GM19372 (cell line): ENCODE measurements around the gene POP7.
"Not testable (repeated sequence)": the region's sequence is repeated elsewhere in the genome, so short reads cannot be mapped to it uniquely, and the experiment has no call there.

Experiments used
- ATAC-seq: cut with Tn5 transposase; IDR thresholded peaks from one replicate; pipeline ENCODE4 v1.9.1; 2021; ENCODE audit warnings: mild to moderate bottlenecking, low read depth, moderate library complexity; ENCODE audit not compliant: unreplicated experiment

POP7 gene

GRCh38 chr7:100705753-100706671, at the start of gene POP7:
Gene POP7 (plus strand): TSS chr7:100706121. CDS start chr7:100706831, 710 bp downstream.
- ATAC-seq, result peak; percentile 86

DNA sequence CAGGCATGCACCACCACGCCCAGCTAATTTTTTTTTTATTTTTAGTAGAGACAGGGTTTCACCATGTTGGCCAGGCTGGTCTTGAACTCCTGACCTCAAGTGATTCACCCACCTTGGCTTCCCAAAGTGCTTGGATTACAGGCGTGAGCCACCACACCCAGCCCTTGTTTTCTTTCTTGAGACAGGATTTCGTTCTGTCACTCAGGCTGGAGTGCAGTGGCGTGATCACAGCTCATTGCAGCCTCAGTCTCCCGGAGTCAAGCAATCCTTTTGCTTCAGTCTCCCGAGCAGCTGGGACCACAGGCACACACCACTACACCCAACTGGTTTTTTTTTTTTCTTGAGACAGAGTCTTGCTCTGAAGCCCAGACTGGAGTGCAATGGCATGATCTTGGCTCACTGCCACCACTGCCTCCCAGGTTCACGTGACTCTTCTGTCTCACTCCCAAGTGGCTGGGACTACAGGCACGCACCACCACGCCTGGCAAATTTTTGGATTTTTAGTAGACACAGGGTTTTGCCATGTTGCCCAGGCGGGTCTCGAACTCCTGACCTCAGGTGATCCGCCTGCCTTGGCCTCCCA, 43.6 kb upstream of the POP7 start:
- ATAC-seq, result not testable (repeated sequence)

GRCh38 chr7:100665168-100665726, 40.7 kb upstream of the POP7 start:
- ATAC-seq, result no peak

DNA sequence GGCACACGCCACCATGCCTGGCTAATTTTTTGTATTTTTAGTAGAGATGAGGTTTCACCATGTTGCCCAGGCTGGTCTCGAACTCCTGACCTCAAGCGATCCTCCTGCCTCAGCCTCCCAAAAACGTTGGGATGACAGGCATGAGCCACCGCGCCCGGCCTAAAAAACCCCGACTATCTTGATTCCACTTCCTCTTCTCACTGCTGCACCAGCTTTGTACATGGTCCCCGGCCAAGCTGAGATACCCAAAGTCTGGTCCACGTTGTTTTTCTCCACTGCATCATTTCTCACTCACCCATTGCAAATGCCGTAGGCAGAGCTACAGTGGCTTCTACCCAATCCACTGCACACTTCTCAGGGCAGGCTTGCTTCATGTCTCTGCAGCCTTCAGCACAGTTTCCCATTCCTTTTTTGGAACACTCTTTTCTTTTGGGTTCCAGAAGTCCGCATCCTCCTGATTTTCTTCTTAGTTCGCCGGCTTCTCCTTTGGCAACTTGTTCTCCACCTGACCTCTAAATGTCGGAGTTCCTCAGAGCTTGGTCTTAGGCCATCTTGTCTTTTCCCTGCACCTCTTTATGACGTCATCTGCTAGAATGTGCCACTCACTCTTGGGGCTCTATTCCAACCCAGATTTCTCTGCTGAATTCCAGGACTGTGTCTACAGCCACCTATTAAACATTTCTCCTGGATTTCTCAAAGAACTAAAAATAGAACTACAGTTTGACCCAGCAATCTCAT, 38.4 kb upstream of the POP7 start:
- no peak for ATAC-seq

DNA sequence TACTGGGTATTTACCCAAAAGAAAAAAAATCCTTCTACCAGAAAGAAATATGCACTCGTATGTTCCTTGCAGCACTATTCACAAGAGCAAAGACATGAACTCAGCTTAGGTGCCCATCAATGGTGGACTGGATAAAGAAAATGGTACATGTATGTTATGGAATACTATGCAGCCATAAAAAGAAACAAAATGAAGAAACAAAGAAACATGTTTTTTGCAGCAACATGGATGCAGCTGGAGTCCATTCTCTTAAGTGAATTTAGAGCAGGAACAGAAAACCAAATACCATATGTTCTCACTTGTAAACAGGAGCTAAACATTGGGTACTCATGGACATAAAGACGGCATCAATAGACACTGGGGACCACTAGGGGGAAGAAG, 37.9 kb upstream of the POP7 start:
- ATAC-seq, result no peak

- not testable (repeated sequence) for ATAC-seq
Observed at GRCh38 chr7:100669106-100669505, 36.8 kb upstream of the POP7 start.

GRCh38 chr7:100670074-100670473, 35.8 kb upstream of the POP7 start:
- no peak for ATAC-seq

- ATAC-seq, result no peak
Observed at GRCh38 chr7:100671353-100672327, 34.3 kb upstream of the POP7 start.

DNA sequence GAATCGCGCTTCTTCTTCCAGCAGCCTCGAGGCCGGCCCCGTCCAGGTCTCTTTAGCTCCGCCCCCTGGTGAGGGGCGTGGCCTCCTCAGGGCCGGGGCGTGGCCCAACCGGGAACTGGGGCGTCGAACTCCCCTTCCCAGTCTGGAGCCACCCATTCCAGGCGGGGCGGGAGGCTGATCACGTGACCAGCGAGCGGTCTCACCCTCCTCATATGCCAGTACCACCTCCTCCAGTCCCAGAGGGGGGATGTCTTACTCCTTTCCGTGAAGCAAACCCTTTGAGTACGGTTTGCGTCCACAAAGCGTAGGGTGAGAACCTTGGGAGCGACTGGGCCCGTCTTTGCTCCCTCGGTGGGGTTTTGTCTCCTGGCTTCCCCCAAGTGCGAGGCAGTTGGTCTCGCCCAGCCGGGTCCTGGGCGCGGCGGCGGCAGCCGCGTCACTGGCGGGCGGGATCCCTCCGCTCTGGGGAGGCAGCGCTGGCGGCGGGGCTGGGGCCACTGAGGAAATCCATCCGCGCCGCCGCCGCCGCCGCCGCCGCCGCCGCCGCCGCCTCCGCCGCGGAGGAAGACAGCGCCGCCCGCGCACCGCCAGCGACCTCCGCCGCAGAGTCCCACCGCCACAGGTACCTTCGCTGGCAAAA, 32.5 kb upstream of the POP7 start, which contains the start of gene GNB2:
GNB2 (plus strand) TSS at position 439 of the 640 bp plus-strand sequence. CDS start 2,526 bp downstream, outside the sequence.
- peak; percentile 67 for ATAC-seq

DNA sequence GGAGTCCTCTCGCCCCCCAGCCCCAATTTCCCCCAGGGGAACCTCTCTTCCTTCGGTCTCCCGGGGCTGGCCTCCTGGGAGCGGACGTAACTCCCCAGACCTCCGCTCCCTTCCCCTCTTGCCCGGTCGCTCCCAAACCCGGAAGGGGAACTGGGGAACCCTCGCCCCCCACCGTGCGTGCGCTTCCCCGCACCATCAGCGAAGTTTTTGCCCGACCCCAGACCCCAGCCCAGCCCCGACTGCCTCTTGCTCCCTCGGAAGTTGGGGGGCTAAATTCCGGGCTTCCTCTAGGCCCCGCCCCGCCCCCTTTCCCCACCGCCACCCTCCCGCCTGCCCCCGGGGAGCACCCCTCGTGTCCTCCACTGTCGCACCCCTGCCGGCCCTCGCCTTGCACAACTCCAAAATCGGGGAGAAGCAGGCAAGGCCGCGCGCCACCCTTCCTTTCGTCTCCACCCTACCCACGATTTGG, 31.9 kb upstream of the POP7 start:
- ATAC-seq, result no peak

DNA sequence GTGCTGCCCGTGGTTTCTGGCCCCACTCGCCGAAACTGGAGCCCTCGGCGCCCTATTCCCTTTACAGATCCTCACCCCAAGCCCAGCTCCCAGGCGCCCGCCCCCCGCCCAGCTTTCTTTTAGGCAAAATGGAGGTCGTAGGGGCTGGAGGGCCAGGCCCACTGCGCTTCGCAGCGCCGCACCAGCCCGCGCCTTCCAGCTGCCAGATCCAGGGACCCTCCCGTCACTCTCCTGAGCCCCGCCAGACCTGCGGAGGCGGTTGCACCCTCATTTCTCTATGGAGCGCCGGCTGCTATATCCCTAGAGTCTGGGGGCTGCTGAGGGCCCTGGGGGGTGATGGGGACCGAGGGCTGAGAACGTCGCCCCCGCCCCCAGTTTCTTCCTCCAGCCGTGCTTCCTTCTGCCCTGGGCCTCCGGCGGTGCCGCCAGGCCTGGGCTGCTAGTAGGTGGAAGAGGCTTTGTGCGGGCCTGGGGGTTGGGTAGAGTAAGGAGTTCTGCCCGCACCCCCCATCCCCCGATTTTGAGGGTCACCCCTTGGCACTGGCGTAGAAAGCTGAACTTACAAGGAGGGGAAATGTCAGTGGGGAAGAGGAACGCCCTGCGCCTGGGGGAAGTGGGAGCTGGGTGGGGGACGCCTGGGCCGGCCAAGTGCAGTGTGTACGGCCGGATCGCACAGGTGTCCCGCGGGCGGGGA, 31.4 kb upstream of the POP7 start:
- ATAC-seq, result no peak

DNA sequence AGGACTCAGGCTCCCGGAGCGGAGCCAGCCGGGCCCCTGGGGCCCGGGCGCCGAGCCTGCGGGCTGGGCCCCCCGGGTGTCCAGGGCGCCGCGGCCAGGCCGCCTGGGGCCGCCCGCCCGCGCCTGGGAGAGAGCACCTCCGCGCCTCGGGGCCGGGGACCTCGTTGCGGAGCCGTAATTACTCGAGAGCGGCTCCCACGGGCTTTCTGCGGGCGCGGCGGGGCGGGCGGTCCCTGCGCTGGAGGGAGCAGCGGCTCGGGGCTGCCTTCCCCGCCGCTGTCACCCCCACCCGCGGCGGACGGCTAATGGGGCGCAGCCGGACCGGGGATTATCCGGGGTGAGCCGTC, 30.8 kb upstream of the POP7 start:
- ATAC-seq, result no peak

GRCh38 chr7:100675581-100676350, 30.2 kb upstream of the POP7 start:
- no peak for ATAC-seq

DNA sequence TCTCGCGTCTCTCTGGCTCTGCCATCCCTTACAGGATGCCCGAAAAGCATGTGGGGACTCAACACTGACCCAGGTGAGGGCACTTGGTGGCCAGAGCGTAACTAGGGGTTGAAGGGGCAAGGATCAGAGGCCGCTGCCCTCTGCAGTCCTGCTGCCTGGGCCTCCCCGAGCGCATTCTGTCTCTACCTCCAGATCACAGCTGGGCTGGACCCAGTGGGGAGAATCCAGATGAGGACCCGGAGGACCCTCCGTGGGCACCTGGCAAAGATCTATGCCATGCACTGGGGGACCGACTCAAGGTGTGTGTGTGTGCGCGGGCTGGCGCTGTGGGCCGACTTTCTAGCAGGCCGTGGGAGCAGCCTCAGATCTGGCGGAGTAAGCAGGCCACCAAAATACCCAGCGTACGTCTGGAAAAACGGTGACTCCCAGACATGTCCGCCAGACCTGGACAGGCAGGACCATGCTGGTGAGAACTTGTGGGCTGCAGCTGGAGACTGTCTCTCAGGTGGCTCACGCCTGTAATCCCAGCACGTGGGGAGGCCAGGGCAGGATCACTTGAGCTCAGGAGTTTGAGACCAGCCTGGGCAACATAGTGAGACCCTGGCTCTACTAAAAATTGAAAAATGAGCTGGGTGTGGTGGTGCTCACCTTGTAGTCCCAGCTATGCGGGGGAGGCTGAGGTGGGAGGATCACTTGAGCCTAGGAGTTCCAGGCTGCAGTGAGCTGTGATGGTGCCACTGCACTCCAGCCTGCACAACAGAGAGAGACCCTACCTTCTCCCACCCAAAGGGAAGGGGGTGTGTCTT, 29.2 kb upstream of the POP7 start:
- ATAC-seq, result no peak

GRCh38 chr7:100677308-100678267, 28.3 kb upstream of the POP7 start:
- ATAC-seq, result no peak
